K562 (cell line): ENCODE data around the gene THAP8. TPM values are rescaled to one million over a fixed set of nuclear protein-coding genes. Genes with fewer than 3 reads are reported as not detected.
"Not testable (repeated sequence)": the region's sequence is repeated elsewhere in the genome, so short reads cannot be mapped to it uniquely, and the experiment has no call there.

Source experiments
- ATAC-seq: fragments of 200-7000 bp; cut with Tn5 transposase; 3 replicates; pipeline ENCODE4 v1.9.1; 2020; ENCODE audit warnings: moderate library complexity
- BruUV-seq: library from RNA; stranded (reverse); fragments of 400-500 nt; replicated peaks from 2 replicates; lab custom pipeline; 2021; lab: Mats Ljungman, UMichigan
- CTCF ChIA-PET: fragments of 300-600 bp; formaldehyde crosslinking; extraction: SDS; loops from one replicate; lab custom pipeline; 2021; ENCODE audit warnings: low intra/inter-chr PET ratio; lab: Yijun Ruan, JAX
- POLR2A ChIA-PET: fragments of 300-600, 350-650 bp; sonication (Branson Sonifier 250); formaldehyde crosslinking; extraction: SDS; loops from one replicate; lab custom pipeline; 2021; ENCODE audit warnings: antibody characterized with exemption, inconsistent platforms; lab: Yijun Ruan, JAX
- DNase-seq, 4 experiments: peaks; one replicate each; pipeline versions ENCODE4 v3.0.0 to v3.0.0-alpha.2; 2011 to 2018; ENCODE audit warnings: low spot score in 3 of 4, mixed read lengths in 3 of 4; ENCODE audit errors: extremely low read depth in 1 of 4
- FAIRE-seq: peaks from 2 replicates; lab custom pipeline; 2011; peaks lifted over from hg19 to GRCh38; lab: Jason Lieb, UNC
- H2AFZ ChIP-seq: 2 replicates; pipeline ENCODE4 v1.6.0; 2011; ENCODE audit warnings: low read depth, low read length, control low read depth, inconsistent platforms
- H3K27ac ChIP-seq: fragments of 200-600 bp; 3 replicates; pipeline ENCODE4 v1.8.0; 2011; ENCODE audit warnings: low read depth, mild to moderate bottlenecking, control low read depth, inconsistent platforms, low read length, moderate library complexity, mixed read lengths; ENCODE audit errors: extremely low read depth
- H3K27me3 ChIP-seq, 2 experiments: fragments of 300-600 bp in 1 of 2; 2 replicates in 1 of 2; 3 replicates in 1 of 2; pipeline versions ENCODE4 v1.6.0 to v1.8.0; 2011; ENCODE audit warnings: inconsistent platforms in 2 of 2, low read length in 2 of 2, mild to moderate bottlenecking in 1 of 2, mixed read lengths in 1 of 2, moderate library complexity in 1 of 2; ENCODE audit not compliant: control insufficient read depth in 2 of 2, insufficient read depth in 2 of 2
- H3K36me3 ChIP-seq: fragments of 300-600 bp; 3 replicates; pipeline ENCODE4 v1.8.0; 2011; ENCODE audit warnings: mild to moderate bottlenecking, low read length, inconsistent platforms; ENCODE audit not compliant: control insufficient read depth, insufficient read depth
- H3K4me1 ChIP-seq, 2 experiments: fragments of 200-600 bp in 1 of 2; replicated peaks in 1 of 2; 2 replicates in 1 of 2; 3 replicates in 1 of 2; pipeline versions ENCODE4 v1.5.1 to v1.8.0; 2011; ENCODE audit warnings: inconsistent platforms in 2 of 2, low read length in 2 of 2, mild to moderate bottlenecking in 1 of 2, mixed read lengths in 1 of 2, moderate library complexity in 1 of 2; ENCODE audit not compliant: control insufficient read depth in 2 of 2, insufficient read depth in 2 of 2
- H3K4me2 ChIP-seq: 2 replicates; pipeline ENCODE4 v1.6.1; 2011; ENCODE audit warnings: low read length, control low read depth, inconsistent platforms, mixed read lengths; ENCODE audit not compliant: insufficient read depth
- H3K4me3 ChIP-seq: fragments of 200-600 bp; sonication (generic), shearing (Covaris generic); 2 replicates; pipeline ENCODE4 v1.5.1; 2016; ENCODE audit warnings: control low read depth, inconsistent platforms
- H3K79me2 ChIP-seq: fragments of 200-600 bp; 3 replicates; pipeline ENCODE4 v1.8.0; 2011; ENCODE audit warnings: low read length, inconsistent platforms; ENCODE audit not compliant: control insufficient read depth, insufficient read depth
- H3K9ac ChIP-seq, 2 experiments: 2 replicates each; pipeline versions ENCODE4 v1.6.0 to v1.6.1; 2011; ENCODE audit warnings: low read depth in 2 of 2, low read length in 2 of 2, control low read depth in 1 of 2, inconsistent platforms in 1 of 2, mild to moderate bottlenecking in 1 of 2, mixed read lengths in 1 of 2; ENCODE audit not compliant: insufficient read depth in 1 of 2
- H3K9me1 ChIP-seq: one replicate; pipeline ENCODE4 v1.6.0; 2011; ENCODE audit warnings: inconsistent platforms, mild to moderate bottlenecking, low read length, moderate library complexity; ENCODE audit not compliant: control insufficient read depth, insufficient read depth
- H3K9me3 ChIP-seq: replicated peaks from 2 replicates; pipeline ENCODE4 v1.5.1; 2011; ENCODE audit warnings: low read depth, low read length, inconsistent platforms; ENCODE audit not compliant: control insufficient read depth, insufficient read depth
- H4K20me1 ChIP-seq: replicated peaks from 2 replicates; pipeline ENCODE4 v1.6.1; 2011; ENCODE audit warnings: low read length, inconsistent platforms, mixed read lengths; ENCODE audit not compliant: control insufficient read depth, insufficient read depth
- CAMTA2 ChIP-seq: fragments of 250-450 bp; sonication (Bioruptor Pico); conservative IDR thresholded peaks from 2 replicates; pipeline ENCODE4 v1.5.1; 2022
- CBFB ChIP-seq: sonication (generic); formaldehyde crosslinking; IDR thresholded peaks from 2 replicates; pipeline ENCODE4 v1.4.0; 2020; ENCODE audit warnings: mild to moderate bottlenecking, missing genetic modification reagents
- TFAP4 ChIP-seq: sonication (generic); formaldehyde crosslinking; IDR thresholded peaks from 2 replicates; pipeline ENCODE4 v1.8.0; 2022; ENCODE audit warnings: missing genetic modification reagents, mild to moderate bottlenecking, moderate library complexity, borderline replicate concordance
- WGBS: fragments of 100-300 bp; shearing (Covaris generic); methylation state at CpG from one replicate; pipeline ENCODE4 v1.1.6; 2016; ENCODE audit warnings: low coverage, mixed read lengths; ENCODE audit not compliant: insufficient coverage; ENCODE audit errors: missing lambda C conversion rate; 5-methylcytosine and 5-hydroxymethylcytosine counted together
- in situ Hi-C: fragments of 300-500 bp; cut with MboI; formaldehyde crosslinking; loops from 4 replicates; pipeline ENCODE4 v1.15.0; 2018; ENCODE audit warnings: inconsistent platforms, mixed read lengths
- intact Hi-C: fragments of 100-400 bp; cut with micrococcal nuclease; formaldehyde crosslinking; loops from 2 replicates; pipeline ENCODE4 v1.14.2; 2022
- polyA plus RNA-seq, 8 experiments: library from polyadenylated mRNA; depleted of rRNA in 4 of 8; stranded (reverse) in 5 of 8; unstranded in 3 of 8; fragments of >200 nt; fragmentation: Nextera tagmentation in 2 of 8; fragmentation: Illumina TruSeq in 1 of 8; extraction: Ambion mirVana in 2 of 8; extraction: Trizol in 1 of 8; gene quantifications; 2 replicates each; pipeline versions ENCODE4 v1.2.1 to v1.2.3, GENCODE V29; 2011 to 2014; ENCODE audit warnings: inconsistent platforms in 1 of 8, missing spikeins in 1 of 8
- total RNA-seq, 7 experiments: library from RNA; depleted of rRNA in 6 of 7; stranded (reverse); fragments of >200 nt in 6 of 7; fragmentation: Illumina TruSeq in 2 of 7; extraction: Trizol in 2 of 7; gene quantifications; 2 replicates each; pipeline versions ENCODE4 v1.2.1 to v1.2.3, GENCODE V29; 2011 to 2021; ENCODE audit warnings: low replicate concordance in 1 of 7

Gene THAP8
- total and polyA plus RNA-seq, 9 of the 15 experiments (the other 6 are each of a cell fraction or from before 2014, with no cell fraction given): 0.11 to 2.0 (median 0.94) TPM

DNA sequence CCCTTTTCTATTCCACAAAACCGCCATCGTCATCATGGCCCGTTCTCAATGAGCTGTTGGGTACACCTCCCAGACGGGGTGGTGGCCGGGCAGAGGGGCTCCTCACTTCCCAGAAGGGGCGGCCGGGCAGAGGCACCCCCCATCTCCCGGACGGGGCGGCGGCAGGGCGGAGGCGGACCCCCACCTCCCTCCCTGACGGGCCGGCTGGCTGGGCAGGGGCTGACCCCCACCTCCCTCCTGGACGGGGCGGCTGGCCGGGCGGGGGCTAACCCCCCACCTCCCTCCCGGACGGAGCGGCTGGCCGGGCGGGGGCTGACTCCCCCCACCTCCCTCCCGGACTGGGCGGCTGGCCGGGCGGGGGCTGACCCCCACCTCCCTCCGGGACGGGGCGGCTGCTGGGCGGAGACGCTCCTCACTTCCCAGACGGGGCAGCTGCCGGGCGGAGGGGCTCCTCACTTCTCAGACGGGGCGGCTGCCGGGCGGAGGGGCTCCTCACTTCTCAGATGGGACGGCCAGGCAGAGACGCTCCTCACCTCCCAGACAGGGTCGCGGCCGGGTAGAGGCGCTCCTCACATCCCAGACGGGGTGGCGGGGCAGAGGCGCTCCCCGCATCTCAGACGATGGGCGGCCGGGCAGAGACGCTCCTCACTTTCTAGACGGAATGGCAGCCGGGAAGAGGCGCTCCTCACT is 14.9 kb upstream of the THAP8 start:
- POLR2A ChIA-PET, DNase-seq, intact Hi-C loops, H3K4me2 ChIP-seq, H4K20me1 ChIP-seq, H3K9ac ChIP-seq, in situ Hi-C loops, H3K27me3 ChIP-seq, H3K9me1 ChIP-seq, H2AFZ ChIP-seq, FAIRE-seq, ATAC-seq, H3K4me3 ChIP-seq, H3K27ac ChIP-seq, BruUV-seq, H3K79me2 ChIP-seq, H3K9me3 ChIP-seq, CTCF ChIA-PET: not testable (repeated sequence)
- Histone ChIP-seq H3K4me1 (peaks cover 0 to 12% of the 10 kb centered on the region in 2 experiments; a peak in 3 of 5 replicates), H3K36me3 (peaks cover 74% of the 10 kb centered on the region)
- 88% methylated on average over 9 of the region's 57 CpGs for WGBS

DNA sequence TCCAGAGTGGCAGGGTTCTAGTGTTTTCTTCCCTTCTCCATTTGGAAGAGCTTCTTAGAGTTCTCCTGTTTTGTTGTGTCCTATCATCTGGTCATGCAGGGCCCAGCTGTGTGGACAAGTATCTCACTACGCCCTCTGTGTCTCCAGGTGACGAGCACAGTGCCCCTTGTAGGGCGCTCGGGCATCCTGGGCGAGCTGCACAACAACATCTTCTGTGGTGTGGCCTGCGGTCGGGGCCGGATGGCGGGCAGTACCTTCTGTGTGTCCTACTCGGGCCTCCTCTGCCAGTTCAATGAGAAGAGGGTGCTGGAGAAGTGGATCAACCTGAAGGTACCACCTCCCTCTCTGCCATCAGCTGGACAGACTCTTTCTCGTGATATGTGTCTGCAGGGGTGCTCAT is 13.6 kb upstream of the THAP8 start:
- in situ Hi-C loops: no loop called here
- no peak for ATAC-seq

More for the DNA sequence above, 13.6 kb upstream of the THAP8 start:
- H3K27ac ChIP-seq: no peak overlapping the region
- peak overlapping the region in 1 of 2 experiments; percentile 65; a peak in 1 of 4 replicates for H3K9ac ChIP-seq
- BruUV-seq: no TSS peak
- DNase-seq: no peak
- H3K4me2 ChIP-seq: no peak overlapping the region
- no peak for TF ChIP-seq TFAP4 (CRISPR knock-in tag)
- no peak for TF ChIP-seq CAMTA2 (CRISPR knock-in tag)
- TF ChIP-seq CBFB (CRISPR knock-in tag): no peak
- H2AFZ ChIP-seq: no peak overlapping the region
- no peaks in the 10 kb centered on the region; a peak in 1 of 5 replicates for H3K27me3 ChIP-seq
- no peaks in the 10 kb centered on the region; the same call in 1 of the 2 replicates for H4K20me1 ChIP-seq
- H3K9me1 ChIP-seq: no peaks in the 10 kb centered on the region
- H3K79me2 ChIP-seq: no peaks in the 10 kb centered on the region
- H3K4me3 ChIP-seq: no peak overlapping the region
- 94% methylated on average over 11 of the region's 11 CpGs for WGBS
- peaks cover 71% of the 10 kb centered on the region for H3K36me3 ChIP-seq
- no peaks in the 10 kb centered on the region for H3K9me3 ChIP-seq
- peaks cover 0 to 12% of the 10 kb centered on the region in 2 experiments; a peak in 3 of 5 replicates for H3K4me1 ChIP-seq
- no peak for FAIRE-seq
- intact Hi-C loops: no loop called here
- ChIA-PET CTCF (no interaction called here), POLR2A (interaction anchor here (0.6 to 2.3 kb wide), 2 partner anchors 12 to 16 kb away, joined by 3 to 9 read pairs; no protein-coding TSS in a partner anchor)
